H9 (cell line): Measurements from ENCODE around the gene PAQR5. TPM values are rescaled to one million over a fixed set of nuclear protein-coding genes. Genes with fewer than 3 reads are reported as not detected.

Experiments used
- DNase-seq: peaks from one replicate; pipeline ENCODE4 v3.0.0-alpha.2; 2017
- H2AFZ ChIP-seq: one replicate; pipeline ENCODE4 v1.6.1; 2013; ENCODE audit warnings: mild to moderate bottlenecking, low read length, control low read depth, moderate library complexity
- H2AK5ac ChIP-seq: 2 replicates; pipeline ENCODE4 v1.6.1; 2013; ENCODE audit warnings: low read length, control low read depth, mixed read lengths; ENCODE audit not compliant: insufficient read length
- H2BK120ac ChIP-seq: one replicate; pipeline ENCODE4 v1.6.1; 2013; ENCODE audit warnings: low read depth, mild to moderate bottlenecking, low read length, control low read depth, inconsistent platforms; ENCODE audit not compliant: poor library complexity, severe bottlenecking
- H2BK12ac ChIP-seq: 2 replicates; pipeline ENCODE4 v1.6.1; 2013; ENCODE audit warnings: low read length, control low read depth, mixed read lengths, low read depth; ENCODE audit not compliant: insufficient read length
- H2BK15ac ChIP-seq: 2 replicates; pipeline ENCODE4 v1.6.1; 2013; ENCODE audit warnings: low read depth, low read length, control low read depth
- H2BK20ac ChIP-seq: one replicate; pipeline ENCODE4 v1.6.1; 2013; ENCODE audit warnings: low read depth, mild to moderate bottlenecking, low read length, control low read depth, inconsistent platforms; ENCODE audit not compliant: poor library complexity, severe bottlenecking
- H2BK5ac ChIP-seq: 2 replicates; pipeline ENCODE4 v1.6.1; 2013; ENCODE audit warnings: low read length, control low read depth, mixed read lengths; ENCODE audit not compliant: insufficient read length
- H3K14ac ChIP-seq: 2 replicates; pipeline ENCODE4 v1.6.1; 2013; ENCODE audit warnings: low read length, control low read depth; ENCODE audit not compliant: insufficient read depth
- H3K18ac ChIP-seq: 2 replicates; pipeline ENCODE4 v1.6.1; 2013; ENCODE audit warnings: low read depth, mild to moderate bottlenecking, mixed read lengths, low read length, control low read depth; ENCODE audit not compliant: insufficient read length
- H3K23ac ChIP-seq: 2 replicates; pipeline ENCODE4 v1.6.1; 2013; ENCODE audit warnings: low read length, control low read depth, mixed read lengths, low read depth; ENCODE audit not compliant: insufficient read length
- H3K23me2 ChIP-seq: 2 replicates; pipeline ENCODE4 v1.6.1; 2013; ENCODE audit warnings: low read depth, mild to moderate bottlenecking, mixed read lengths, low read length, control low read depth; ENCODE audit not compliant: insufficient read length, poor library complexity, severe bottlenecking
- H3K27ac ChIP-seq: 2 replicates; pipeline ENCODE4 v1.5.1; 2013; ENCODE audit warnings: low read length, control low read depth, mixed read lengths, low read depth; ENCODE audit not compliant: insufficient read length
- H3K27me3 ChIP-seq: 2 replicates; pipeline ENCODE4 v1.6.1; 2013; ENCODE audit warnings: low read length, control low read depth, inconsistent platforms; ENCODE audit not compliant: insufficient read depth
- H3K4ac ChIP-seq: 2 replicates; pipeline ENCODE4 v1.6.1; 2013; ENCODE audit warnings: low read depth, mild to moderate bottlenecking, control low read depth, inconsistent platforms, low read length, moderate library complexity
- H3K4me1 ChIP-seq: 2 replicates; pipeline ENCODE4 v1.6.1; 2013; ENCODE audit warnings: low read length, control low read depth, inconsistent platforms; ENCODE audit not compliant: insufficient read depth
- H3K4me2 ChIP-seq: 2 replicates; pipeline ENCODE4 v1.6.1; 2013; ENCODE audit warnings: low read length, control low read depth, mixed read lengths; ENCODE audit not compliant: insufficient read length, insufficient read depth
- H3K56ac ChIP-seq: 2 replicates; pipeline ENCODE4 v1.6.1; 2013; ENCODE audit warnings: low read depth, mild to moderate bottlenecking, mixed read lengths, low read length, control low read depth; ENCODE audit not compliant: insufficient read length
- H3K79me1 ChIP-seq: 2 replicates; pipeline ENCODE4 v1.6.1; 2013; ENCODE audit warnings: low read depth, mild to moderate bottlenecking, moderate library complexity, low read length, control low read depth, inconsistent platforms; ENCODE audit not compliant: insufficient read depth, poor library complexity, severe bottlenecking
- H3K79me2 ChIP-seq: 2 replicates; pipeline ENCODE4 v1.6.1; 2013; ENCODE audit warnings: low read length, control low read depth, inconsistent platforms; ENCODE audit not compliant: insufficient read depth
- H3K9ac ChIP-seq: 2 replicates; pipeline ENCODE4 v1.6.1; 2013; ENCODE audit warnings: low read length, control low read depth, mixed read lengths; ENCODE audit not compliant: insufficient read length; ENCODE audit errors: extremely low read depth
- H3K9me3 ChIP-seq: one replicate; pipeline ENCODE4 v1.6.1; 2013; ENCODE audit warnings: low read depth, low read length, inconsistent platforms; ENCODE audit not compliant: control insufficient read depth
- H3T11ph ChIP-seq: one replicate; pipeline ENCODE4 v1.6.1; 2013; ENCODE audit warnings: mild to moderate bottlenecking, low read length, control low read depth, inconsistent platforms
- H4K20me1 ChIP-seq: one replicate; pipeline ENCODE4 v1.6.1; 2013; ENCODE audit not compliant: control insufficient read depth, insufficient read length, insufficient read depth
- H4K5ac ChIP-seq: 2 replicates; pipeline ENCODE4 v1.6.1; 2013; ENCODE audit warnings: low read depth, mild to moderate bottlenecking, mixed read lengths, low read length, control low read depth; ENCODE audit not compliant: insufficient read length
- H4K8ac ChIP-seq: replicated peaks from 2 replicates; pipeline ENCODE4 v1.6.1; 2013; ENCODE audit warnings: low read length, control low read depth, mixed read lengths, low read depth; ENCODE audit not compliant: insufficient read length
- H4K91ac ChIP-seq: 2 replicates; pipeline ENCODE4 v1.6.1; 2013; ENCODE audit warnings: low read depth, mild to moderate bottlenecking, moderate library complexity, mixed read lengths, low read length, control low read depth; ENCODE audit not compliant: insufficient read length
- H3K27ac Mint-ChIP-seq, 3 experiments: 2 replicates in 2 of 3; 3 replicates in 1 of 3; pipeline ENCODE4 v1.8.0; 2020 to 2021; ENCODE audit warnings: mixed read lengths in 3 of 3, mild to moderate bottlenecking in 1 of 3, moderate library complexity in 1 of 3
- H3K27me3 Mint-ChIP-seq: 2 replicates; pipeline ENCODE4 v1.8.0; 2021; ENCODE audit warnings: low read depth, mild to moderate bottlenecking, moderate library complexity, mixed read lengths
- H3K36me3 Mint-ChIP-seq, 3 experiments: 2 replicates in 2 of 3; 3 replicates in 1 of 3; pipeline ENCODE4 v1.8.0; 2020 to 2021; ENCODE audit warnings: low read depth in 3 of 3, mixed read lengths in 3 of 3; ENCODE audit not compliant: insufficient read depth in 1 of 3
- H3K4me1 Mint-ChIP-seq, 2 experiments: 2 replicates each; pipeline ENCODE4 v1.8.0; 2020; ENCODE audit warnings: mixed read lengths in 2 of 2
- H3K4me3 Mint-ChIP-seq, 2 experiments: 2 replicates in 1 of 2; 3 replicates in 1 of 2; pipeline ENCODE4 v1.8.0; 2020 to 2021; ENCODE audit warnings: mild to moderate bottlenecking in 2 of 2, mixed read lengths in 2 of 2, moderate library complexity in 1 of 2
- H3K9me3 Mint-ChIP-seq, 2 experiments: 2 replicates in 1 of 2; 3 replicates in 1 of 2; pipeline ENCODE4 v1.8.0; 2020; ENCODE audit warnings: mild to moderate bottlenecking in 2 of 2, mixed read lengths in 2 of 2, moderate library complexity in 1 of 2
- CTCF ChIP-seq: fragments of 200-600 bp; sonication (generic); conservative IDR thresholded peaks from 3 replicates; pipeline ENCODE4 v1.8.0; 2021; ENCODE audit warnings: antibody characterized with exemption, mild to moderate bottlenecking
- WGBS: extraction: QIAGEN DNeasy Blood & Tissue Kit; methylation state at CpG from one replicate; pipeline ENCODE4 v1.1.7; 2013; ENCODE audit warnings: missing lambda C conversion rate, low lambda C conversion rate, mixed read lengths; ENCODE audit not compliant: insufficient read length; ENCODE audit errors: extremely low coverage; 5-methylcytosine and 5-hydroxymethylcytosine counted together
- total RNA-seq: library from RNA; stranded (reverse); gene quantifications from 2 replicates; pipeline ENCODE4 v1.2.1, GENCODE V29; 2021

The PAQR5 gene
- total RNA-seq, 1 experiment from 2014 or later, result 1.6 TPM

GRCh38 chr15:69400850-69401249, 102.1 kb downstream of the PAQR5 start:
- no peaks in the 10 kb centered on the region for H3K4me1 ChIP-seq
- TF ChIP-seq CTCF, result no peak
- H4K8ac ChIP-seq, result no peak overlapping the region
- H3K79me1 ChIP-seq, result no peaks in the 10 kb centered on the region
- H2AK5ac ChIP-seq, result no peak overlapping the region
- H2AFZ ChIP-seq, result no peak overlapping the region
- H3K9me3 ChIP-seq, result no peaks in the 10 kb centered on the region
- H3K4me1 Mint-ChIP-seq, result 0 out of 4 replicates have a peak, but pooled peaks cover 0 to 3% of the 10 kb centered on the region in 2 experiments
- no peak overlapping the region for H3K9ac ChIP-seq
- no peak overlapping the region for H3K4ac ChIP-seq
- H3K4me3 Mint-ChIP-seq, result no peak overlapping the region
- no peak overlapping the region for H3K23ac ChIP-seq
- H3K36me3 Mint-ChIP-seq, result no peaks in the 10 kb centered on the region
- H2BK12ac ChIP-seq, result no peak overlapping the region
- no peak overlapping the region for H2BK15ac ChIP-seq
- no CpG with 5 or more reads among the region's 6 CpGs for WGBS
- H3K27me3 ChIP-seq, result no peaks in the 10 kb centered on the region
- H3K9me3 Mint-ChIP-seq, result no peaks in the 10 kb centered on the region
- H3K27ac ChIP-seq, result no peak overlapping the region
- H3K18ac ChIP-seq, result no peak overlapping the region
- H2BK120ac ChIP-seq, result no peak overlapping the region
- no peak overlapping the region for H4K5ac ChIP-seq
- H3K14ac ChIP-seq, result no peak overlapping the region
- no peak overlapping the region for H2BK5ac ChIP-seq
- H3K79me2 ChIP-seq, result no peaks in the 10 kb centered on the region
- H4K91ac ChIP-seq, result no peak overlapping the region
- H3K27ac Mint-ChIP-seq, result no peak overlapping the region
- no peak overlapping the region for H3T11ph ChIP-seq
- no peaks in the 10 kb centered on the region for H4K20me1 ChIP-seq
- no peaks in the 10 kb centered on the region for H3K23me2 ChIP-seq
- H3K27me3 Mint-ChIP-seq, result peaks cover 1% of the 10 kb centered on the region
- no peak overlapping the region for H3K56ac ChIP-seq
- no peak overlapping the region for H3K4me2 ChIP-seq
- no peak for DNase-seq
- H2BK20ac ChIP-seq, result no peak overlapping the region
